Measurements from ENCODE around the gene PDLIM5.

PDLIM5 gene

GRCh38 chr4:94480362-94480951 is 28.7 kb downstream of the PDLIM5 start:
- Histone ChIP-seq H3K9ac (ENCODE audit: low read depth, low read length) (0 out of 2 replicates have a peak overlapping the region, but pooled peaks have one; percentile 11), H3K27ac (ENCODE audit: low read length) (no peak overlapping the region), H3K4me3 (ENCODE audit: low read length) (no peak overlapping the region), H3K36me3 (ENCODE audit: insufficient read depth, low read depth, low read length) (no peaks in the 10 kb centered on the region), H3K9me3 (ENCODE audit: insufficient read depth, low read depth, low read length) (no peaks in the 10 kb centered on the region), H3K4me1 (ENCODE audit: insufficient read depth, low read length) (peaks cover 22% of the 10 kb centered on the region; the same call in 1 of the 2 replicates), H3K27me3 (ENCODE audit: insufficient read depth, low read length) (no peaks in the 10 kb centered on the region)

DNA sequence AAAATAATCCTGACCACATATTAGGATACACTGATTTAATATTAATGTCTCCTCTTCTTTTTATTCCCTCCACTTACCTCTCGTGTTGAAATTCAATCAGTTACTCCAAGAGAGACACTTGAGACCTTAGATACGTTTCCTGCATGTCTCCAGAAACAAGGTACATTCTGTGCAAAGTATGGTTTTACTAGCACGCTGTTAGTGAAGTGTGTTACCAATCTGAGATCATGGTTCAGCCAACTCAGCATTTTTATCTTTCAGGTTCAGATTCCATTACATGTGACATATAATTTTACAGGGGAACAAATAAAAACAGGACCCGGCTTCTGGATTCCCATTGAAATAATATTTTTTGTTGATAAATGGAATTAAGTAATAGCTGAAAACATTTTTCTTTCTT is 32.2 kb downstream of the PDLIM5 start:
- Histone ChIP-seq H3K9me3 (ENCODE audit: insufficient read depth, low read depth, low read length) (no peaks in the 10 kb centered on the region), H3K4me1 (ENCODE audit: insufficient read depth, low read length) (0 out of 2 replicates have a peak, but pooled peaks cover 7% of the 10 kb centered on the region), H3K27ac (ENCODE audit: low read length) (no peak overlapping the region), H3K9ac (ENCODE audit: low read depth, low read length) (no peak overlapping the region), H3K36me3 (ENCODE audit: insufficient read depth, low read depth, low read length) (no peaks in the 10 kb centered on the region), H3K27me3 (ENCODE audit: insufficient read depth, low read length) (no peaks in the 10 kb centered on the region), H3K4me3 (ENCODE audit: low read length) (no peak overlapping the region)

GRCh38 chr4:94484818-94485217 is 33.1 kb downstream of the PDLIM5 start:
- no peak overlapping the region for H3K27ac ChIP-seq (ENCODE audit: low read length)
- no peaks in the 10 kb centered on the region for H3K27me3 ChIP-seq (ENCODE audit: insufficient read depth, low read length)
- no peaks in the 10 kb centered on the region for H3K9me3 ChIP-seq (ENCODE audit: insufficient read depth, low read depth, low read length)
- H3K9ac ChIP-seq (ENCODE audit: low read depth, low read length): no peak overlapping the region
- H3K4me3 ChIP-seq (ENCODE audit: low read length): no peak overlapping the region
- H3K36me3 ChIP-seq (ENCODE audit: insufficient read depth, low read depth, low read length): no peaks in the 10 kb centered on the region
- 0 out of 2 replicates have a peak, but pooled peaks cover 3% of the 10 kb centered on the region for H3K4me1 ChIP-seq (ENCODE audit: insufficient read depth, low read length)

DNA sequence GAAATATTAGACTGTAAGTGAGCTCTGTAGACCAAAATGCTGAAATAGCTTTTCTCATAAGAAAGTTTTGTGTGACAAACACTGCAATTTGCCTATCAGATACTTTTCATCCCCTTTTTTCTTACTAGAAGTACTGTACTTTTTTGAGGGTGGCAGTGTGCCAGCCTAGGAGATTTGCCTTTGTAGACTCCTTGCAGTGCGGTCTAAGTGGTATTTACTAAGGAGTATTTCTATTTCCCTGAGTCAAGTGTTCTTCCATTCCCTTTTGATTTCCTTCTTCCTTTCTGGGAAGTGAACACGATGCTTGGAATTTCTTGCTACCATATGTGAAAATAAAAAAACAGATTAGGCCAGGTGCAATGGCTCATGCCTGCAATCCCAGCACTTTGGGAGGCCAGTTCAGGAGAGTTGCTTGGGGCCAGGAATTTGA is 34.6 kb downstream of the PDLIM5 start:
- Histone ChIP-seq H3K36me3 (ENCODE audit: insufficient read depth, low read depth, low read length) (no peaks in the 10 kb centered on the region), H3K9ac (ENCODE audit: low read depth, low read length) (no peak overlapping the region), H3K27ac (ENCODE audit: low read length) (no peak overlapping the region)

DNA sequence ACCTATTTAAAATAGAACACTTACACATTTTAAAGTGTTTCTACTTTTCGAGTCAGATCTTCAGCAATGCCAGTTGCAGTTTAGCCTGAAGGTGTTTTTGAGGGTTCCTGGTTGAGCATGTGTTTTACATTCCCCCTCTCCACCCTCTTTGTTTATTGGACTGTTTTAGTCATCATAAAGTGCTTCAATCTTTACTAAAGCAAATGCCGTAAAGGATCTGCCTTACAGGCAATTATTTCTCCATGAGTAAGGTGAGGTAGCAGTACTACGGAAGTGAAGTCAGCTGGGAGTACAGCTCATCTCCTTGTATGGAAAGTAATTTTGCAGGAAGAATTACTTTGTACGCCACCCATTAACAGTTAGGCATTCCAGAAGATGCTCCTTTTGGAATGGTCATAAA is 36.9 kb downstream of the PDLIM5 start:
- Histone ChIP-seq H3K4me1 (ENCODE audit: insufficient read depth, low read length) (no peaks in the 10 kb centered on the region), H3K36me3 (ENCODE audit: insufficient read depth, low read depth, low read length) (no peaks in the 10 kb centered on the region), H3K27ac (ENCODE audit: low read length) (no peak overlapping the region), H3K9me3 (ENCODE audit: insufficient read depth, low read depth, low read length) (no peaks in the 10 kb centered on the region), H3K4me3 (ENCODE audit: low read length) (no peak overlapping the region), H3K9ac (ENCODE audit: low read depth, low read length) (no peak overlapping the region), H3K27me3 (ENCODE audit: insufficient read depth, low read length) (no peaks in the 10 kb centered on the region)

More for the DNA sequence above, 34.6 kb downstream of the PDLIM5 start:
- Histone ChIP-seq H3K4me1 (ENCODE audit: insufficient read depth, low read length) (no peaks in the 10 kb centered on the region), H3K27me3 (ENCODE audit: insufficient read depth, low read length) (no peaks in the 10 kb centered on the region), H3K4me3 (ENCODE audit: low read length) (no peak overlapping the region), H3K9me3 (ENCODE audit: insufficient read depth, low read depth, low read length) (no peaks in the 10 kb centered on the region)

DNA sequence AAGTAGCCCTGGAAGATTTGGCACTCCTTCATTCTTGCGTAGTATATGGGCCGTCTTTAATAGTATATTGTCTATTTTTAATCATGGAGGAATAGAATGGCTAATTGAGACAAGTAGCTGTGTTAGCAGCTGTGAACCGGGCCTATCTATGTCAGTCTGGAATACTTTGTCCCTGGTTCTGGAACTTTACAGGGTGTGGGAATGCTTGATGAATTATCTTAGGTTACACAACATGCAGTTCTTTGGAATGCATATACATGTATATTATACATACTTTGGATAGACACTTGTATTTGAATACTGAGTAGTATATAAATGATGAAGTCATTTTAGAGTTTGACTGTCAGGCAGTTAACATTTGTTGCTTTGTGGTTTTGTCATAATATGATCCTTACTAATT is 37.4 kb downstream of the PDLIM5 start:
- Histone ChIP-seq H3K4me3 (ENCODE audit: low read length) (no peak overlapping the region), H3K36me3 (ENCODE audit: insufficient read depth, low read depth, low read length) (no peaks in the 10 kb centered on the region), H3K9ac (ENCODE audit: low read depth, low read length) (no peak overlapping the region), H3K9me3 (ENCODE audit: insufficient read depth, low read depth, low read length) (no peaks in the 10 kb centered on the region), H3K4me1 (ENCODE audit: insufficient read depth, low read length) (no peaks in the 10 kb centered on the region), H3K27me3 (ENCODE audit: insufficient read depth, low read length) (no peaks in the 10 kb centered on the region), H3K27ac (ENCODE audit: low read length) (no peak overlapping the region)

DNA sequence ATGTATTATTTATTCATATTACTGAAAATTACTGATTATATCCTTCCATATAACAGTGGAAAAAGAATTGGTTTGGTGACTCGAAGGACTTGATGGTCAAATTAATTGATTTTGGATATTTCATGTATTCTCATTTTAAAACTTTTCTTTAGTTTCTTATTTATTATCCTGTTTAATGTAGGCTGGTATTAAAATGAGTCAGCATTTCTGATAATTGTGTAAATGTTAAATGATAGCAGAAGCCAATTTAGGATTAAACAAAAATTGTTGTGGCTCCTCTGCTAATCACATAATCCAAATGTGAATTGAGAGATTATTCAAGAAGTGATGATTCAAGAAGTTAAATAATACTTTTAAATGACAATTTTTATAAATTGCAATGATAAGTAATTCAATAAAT is 38.7 kb downstream of the PDLIM5 start:
- Histone ChIP-seq H3K9ac (ENCODE audit: low read depth, low read length) (no peak overlapping the region), H3K27ac (ENCODE audit: low read length) (no peak overlapping the region), H3K9me3 (ENCODE audit: insufficient read depth, low read depth, low read length) (no peaks in the 10 kb centered on the region), H3K4me1 (ENCODE audit: insufficient read depth, low read length) (no peaks in the 10 kb centered on the region), H3K27me3 (ENCODE audit: insufficient read depth, low read length) (no peaks in the 10 kb centered on the region), H3K4me3 (ENCODE audit: low read length) (no peak overlapping the region), H3K36me3 (ENCODE audit: insufficient read depth, low read depth, low read length) (no peaks in the 10 kb centered on the region)

GRCh38 chr4:94491322-94491721 is 39.6 kb downstream of the PDLIM5 start:
- Histone ChIP-seq H3K9me3 (ENCODE audit: insufficient read depth, low read depth, low read length) (no peaks in the 10 kb centered on the region), H3K9ac (ENCODE audit: low read depth, low read length) (no peak overlapping the region), H3K27ac (ENCODE audit: low read length) (no peak overlapping the region), H3K4me1 (ENCODE audit: insufficient read depth, low read length) (no peaks in the 10 kb centered on the region), H3K36me3 (ENCODE audit: insufficient read depth, low read depth, low read length) (no peaks in the 10 kb centered on the region), H3K27me3 (ENCODE audit: insufficient read depth, low read length) (no peaks in the 10 kb centered on the region), H3K4me3 (ENCODE audit: low read length) (no peak overlapping the region)

GRCh38 chr4:94495408-94495807 is 43.7 kb downstream of the PDLIM5 start:
- no peaks in the 10 kb centered on the region for H3K4me1 ChIP-seq (ENCODE audit: insufficient read depth, low read length)
- H3K9me3 ChIP-seq (ENCODE audit: insufficient read depth, low read depth, low read length): peaks cover 11% of the 10 kb centered on the region
- H3K9ac ChIP-seq (ENCODE audit: low read depth, low read length): no peak overlapping the region
- no peak overlapping the region for H3K4me3 ChIP-seq (ENCODE audit: low read length)
- no peaks in the 10 kb centered on the region for H3K27me3 ChIP-seq (ENCODE audit: insufficient read depth, low read length)
- H3K27ac ChIP-seq (ENCODE audit: low read length): no peak overlapping the region
- H3K36me3 ChIP-seq (ENCODE audit: insufficient read depth, low read depth, low read length): peaks cover 3% of the 10 kb centered on the region; the same call in 1 of the 2 replicates

GRCh38 chr4:94497690-94498089 is 45.9 kb downstream of the PDLIM5 start:
- Histone ChIP-seq H3K4me1 (ENCODE audit: insufficient read depth, low read length) (no peaks in the 10 kb centered on the region), H3K27ac (ENCODE audit: low read length) (no peak overlapping the region)

GRCh38 chr4:94498502-94498901 is 46.8 kb downstream of the PDLIM5 start:
- H3K27ac ChIP-seq (ENCODE audit: low read length): no peak overlapping the region

More at GRCh38 chr4:94497690-94498089, 45.9 kb downstream of the PDLIM5 start:
- Histone ChIP-seq H3K9me3 (ENCODE audit: insufficient read depth, low read depth, low read length) (peaks cover 11% of the 10 kb centered on the region), H3K36me3 (ENCODE audit: insufficient read depth, low read depth, low read length) (peaks cover 3% of the 10 kb centered on the region; the same call in 1 of the 2 replicates), H3K27me3 (ENCODE audit: insufficient read depth, low read length) (no peaks in the 10 kb centered on the region), H3K4me3 (ENCODE audit: low read length) (no peak overlapping the region), H3K9ac (ENCODE audit: low read depth, low read length) (no peak overlapping the region)

GRCh38 chr4:94500685-94501084 is 48.9 kb downstream of the PDLIM5 start:
- no peaks in the 10 kb centered on the region for H3K4me1 ChIP-seq (ENCODE audit: insufficient read depth, low read length)

More at GRCh38 chr4:94498502-94498901, 46.8 kb downstream of the PDLIM5 start:
- Histone ChIP-seq H3K27me3 (ENCODE audit: insufficient read depth, low read length) (no peaks in the 10 kb centered on the region), H3K9me3 (ENCODE audit: insufficient read depth, low read depth, low read length) (peaks cover 11% of the 10 kb centered on the region), H3K4me1 (ENCODE audit: insufficient read depth, low read length) (no peaks in the 10 kb centered on the region), H3K9ac (ENCODE audit: low read depth, low read length) (no peak overlapping the region), H3K36me3 (ENCODE audit: insufficient read depth, low read depth, low read length) (peaks cover 3% of the 10 kb centered on the region; the same call in 1 of the 2 replicates), H3K4me3 (ENCODE audit: low read length) (no peak overlapping the region)

More at GRCh38 chr4:94500685-94501084, 48.9 kb downstream of the PDLIM5 start:
- Histone ChIP-seq H3K9me3 (ENCODE audit: insufficient read depth, low read depth, low read length) (peaks cover 11% of the 10 kb centered on the region), H3K4me3 (ENCODE audit: low read length) (no peak overlapping the region), H3K9ac (ENCODE audit: low read depth, low read length) (no peak overlapping the region), H3K27me3 (ENCODE audit: insufficient read depth, low read length) (no peaks in the 10 kb centered on the region), H3K36me3 (ENCODE audit: insufficient read depth, low read depth, low read length) (peaks cover 3% of the 10 kb centered on the region; the same call in 1 of the 2 replicates), H3K27ac (ENCODE audit: low read length) (no peak overlapping the region)

Data from iPS-20b (cell line).